ENCODE data around the gene PPFIA3. TPM values are rescaled to one million over a fixed set of nuclear protein-coding genes. Genes with fewer than 3 reads are reported as not detected.
"Not testable (repeated sequence)": the region's sequence is repeated elsewhere in the genome, so short reads cannot be mapped to it uniquely, and the experiment has no call there.

The PPFIA3 gene
- total RNA-seq, result 1 to 10 TPM; 3.6 to 4.6 TPM

DNA sequence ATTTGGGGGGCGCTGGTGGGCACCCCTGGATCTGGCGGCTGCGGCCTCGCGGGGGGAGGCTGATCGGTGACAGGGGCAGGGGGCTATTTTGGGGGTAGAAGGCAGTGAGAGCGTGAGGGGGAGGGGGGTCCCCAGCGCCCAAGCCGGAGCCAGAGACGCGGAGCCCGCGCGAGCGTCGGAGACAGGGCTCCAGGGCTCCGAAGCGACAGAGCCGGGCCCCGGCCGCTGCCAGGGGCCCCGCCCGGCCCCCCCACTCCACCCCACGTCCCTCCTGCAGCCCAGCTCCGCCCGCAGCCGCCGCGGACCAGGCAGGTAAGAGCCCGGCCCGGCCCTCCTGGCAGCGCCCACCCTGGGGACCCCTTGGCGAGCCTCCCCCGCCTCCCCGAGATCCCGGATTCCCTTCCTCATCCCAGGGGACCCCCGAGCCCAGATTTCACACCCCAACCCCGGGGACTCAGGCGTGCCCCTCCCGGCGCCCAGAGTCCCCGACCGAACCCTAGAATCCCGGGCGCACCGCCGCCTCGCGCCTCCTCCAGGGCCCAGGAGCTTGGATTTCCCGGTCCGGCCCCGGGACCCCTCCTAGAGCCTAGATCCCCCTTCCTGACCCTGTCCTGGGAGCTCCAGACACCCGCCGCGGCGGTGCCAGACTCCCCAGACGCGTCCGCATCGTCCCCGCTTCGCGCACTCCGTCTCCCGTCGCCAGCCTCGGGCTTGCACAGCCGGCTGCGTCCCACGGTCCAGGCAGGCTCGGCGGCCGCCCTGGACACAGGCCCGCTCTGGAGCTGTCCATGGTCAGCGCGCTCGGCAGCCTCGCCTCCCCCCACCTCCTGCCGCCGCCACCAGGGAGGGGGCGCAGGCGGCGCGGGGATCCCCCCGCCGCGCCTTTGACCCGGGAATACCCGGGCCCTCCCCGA is at the start of gene PPFIA3:
TSS of gene PPFIA3 (plus strand) at position 134 of the 914 bp plus-strand sequence. CDS start 8,330 bp downstream, outside the sequence.
- peaks cover 22% of the 10 kb centered on the region for H3K27me3 Mint-ChIP-seq
- no peak for DNase-seq
- no peaks in the 10 kb centered on the region for H3K9me3 Mint-ChIP-seq
- ATAC-seq (ENCODE audit: low read depth), result no peak
- peak within 1 kb of the TSS; percentile 87 for H3K27ac Mint-ChIP-seq
- peak within 1 kb of the TSS; percentile 86 for H3K4me3 Mint-ChIP-seq
- POLR2A ChIA-PET, result interaction anchor here (0.6 kb wide), 1 partner anchor 1646 kb away, joined by 3 read pairs; no protein-coding TSS in a partner anchor
- H3K36me3 Mint-ChIP-seq, result peaks cover 4% of the 10 kb centered on the region
- H3K4me1 Mint-ChIP-seq, result peaks cover 14% of the 10 kb centered on the region

DNA sequence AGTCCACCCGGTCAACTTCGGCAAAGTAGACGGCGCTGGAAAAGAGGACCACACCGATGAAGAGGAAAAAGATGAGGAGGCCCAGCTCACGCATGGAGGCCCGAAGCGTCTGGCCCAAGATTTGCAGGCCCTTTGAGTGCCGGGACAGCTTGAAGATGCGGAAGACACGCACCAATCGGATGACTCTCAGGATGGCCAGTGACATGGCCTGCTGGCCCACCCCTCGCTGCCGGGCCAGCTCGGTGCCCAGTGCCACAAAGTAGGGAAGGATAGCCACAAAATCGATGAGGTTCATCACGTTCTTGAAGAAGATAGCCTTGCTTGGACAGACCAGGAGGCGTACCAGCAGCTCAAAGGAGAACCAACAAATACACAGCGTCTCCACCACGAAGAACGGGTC is 48.9 kb upstream of the PPFIA3 start:
- Mint-ChIP-seq H3K4me1 (peaks cover 6% of the 10 kb centered on the region), H3K36me3 (peaks cover 2% of the 10 kb centered on the region), H3K9me3 (peaks cover 3% of the 10 kb centered on the region), H3K27me3 (peaks cover 76% of the 10 kb centered on the region), H3K4me3 (no peak overlapping the region), H3K27ac (no peak overlapping the region)
- POLR2A ChIA-PET, result interaction anchor here (1.2 kb wide), 1 partner anchor 10 kb away, joined by 3 read pairs; no protein-coding TSS in a partner anchor
- DNase-seq, result no peak
- ATAC-seq (ENCODE audit: low read depth), result no peak

DNA sequence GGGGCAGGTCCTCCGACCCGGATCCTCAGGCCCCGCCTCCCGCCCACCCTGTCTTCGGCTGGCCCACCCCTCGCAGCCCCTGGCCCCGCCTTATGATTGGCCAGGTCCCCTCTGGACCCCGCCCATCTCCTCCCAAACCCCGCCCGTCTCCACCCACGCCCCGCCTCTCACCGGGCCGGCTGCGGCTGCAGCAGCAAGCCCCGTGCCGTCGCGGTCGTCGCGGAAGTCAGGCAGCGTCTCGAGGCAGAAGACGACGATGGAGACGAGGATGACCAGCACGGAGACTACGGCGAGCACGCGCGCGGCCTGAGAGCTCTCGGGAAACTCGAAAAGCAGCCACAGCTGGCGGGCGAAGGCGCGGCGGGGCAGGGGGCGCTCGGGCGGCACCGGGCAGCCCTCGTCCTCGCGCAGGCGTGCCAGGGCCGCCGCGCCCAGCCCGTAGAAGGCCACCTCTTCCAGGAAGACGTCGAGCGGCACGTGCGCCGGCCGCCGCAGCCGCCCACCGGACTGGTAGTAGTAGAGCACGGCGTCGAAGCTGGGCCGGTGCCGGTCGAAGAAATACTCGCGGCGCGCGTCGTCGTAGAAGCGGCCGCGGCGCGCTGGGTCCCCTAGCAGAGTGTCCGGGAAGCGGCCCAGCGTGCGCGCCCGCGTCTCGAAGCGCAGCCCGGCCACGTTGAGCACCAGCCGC is 47.3 kb upstream of the PPFIA3 start:
- Mint-ChIP-seq H3K27me3 (peaks cover 63% of the 10 kb centered on the region), H3K27ac (no peak overlapping the region), H3K36me3 (peaks cover 2% of the 10 kb centered on the region), H3K4me3 (no peak overlapping the region), H3K9me3 (peaks cover 3% of the 10 kb centered on the region), H3K4me1 (peaks cover 6% of the 10 kb centered on the region)
- ATAC-seq (ENCODE audit: low read depth) (no peak), DNase-seq (no peak)
- POLR2A ChIA-PET, result no interaction called here

DNA sequence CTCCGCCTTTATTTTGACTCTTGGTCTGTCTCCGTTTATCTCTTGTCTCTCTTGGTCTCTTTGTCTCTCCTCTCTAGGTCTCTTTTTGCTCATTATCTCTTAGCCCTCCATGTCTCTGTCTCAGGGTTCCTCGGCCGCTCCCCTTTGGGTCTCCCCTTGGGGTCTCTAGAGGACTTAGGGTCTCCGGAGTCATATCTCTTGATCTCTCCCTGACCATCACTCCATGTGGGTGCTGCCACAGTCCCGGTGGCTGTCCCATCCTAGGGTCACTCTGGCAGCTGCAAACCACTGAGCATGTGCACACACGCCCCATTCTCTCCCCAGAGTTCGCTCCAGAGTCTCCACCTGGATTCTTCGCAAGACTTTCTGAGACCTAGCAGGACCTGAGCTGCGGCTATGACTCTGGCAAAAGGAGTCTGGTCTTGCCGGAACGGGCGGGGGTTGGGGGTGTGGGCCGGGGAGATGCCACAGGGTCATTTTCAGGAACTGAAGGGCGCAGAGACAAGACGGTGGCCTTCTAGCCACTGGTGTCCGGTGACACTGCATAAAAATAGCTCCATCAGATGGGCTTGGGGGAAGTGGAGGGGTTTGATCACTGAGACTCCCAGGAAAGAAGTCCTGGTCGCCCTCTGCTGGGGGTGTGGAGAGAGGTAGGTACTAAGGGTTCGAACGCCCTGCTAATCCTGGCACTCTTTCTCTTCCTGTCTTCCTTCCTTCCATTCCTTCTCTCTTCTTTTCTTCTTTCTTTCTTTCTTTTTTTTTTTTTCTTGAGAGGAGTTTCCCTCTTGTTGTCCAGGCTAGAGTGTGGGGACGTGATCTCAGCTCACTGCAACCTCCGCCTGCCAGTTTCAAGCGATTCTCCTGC is 45.6 kb upstream of the PPFIA3 start:
- peaks cover 3% of the 10 kb centered on the region for H3K9me3 Mint-ChIP-seq
- H3K27me3 Mint-ChIP-seq, result peaks cover 47% of the 10 kb centered on the region
- peak overlapping the region; percentile 1 for H3K27ac Mint-ChIP-seq
- peak overlapping the region; percentile 45 for H3K4me3 Mint-ChIP-seq
- H3K36me3 Mint-ChIP-seq, result peaks cover 2% of the 10 kb centered on the region
- POLR2A ChIA-PET, result interaction anchor here (0.7 kb wide), 1 partner anchor 77 kb away, joined by 4 read pairs; no protein-coding TSS in a partner anchor
- H3K4me1 Mint-ChIP-seq, result peaks cover 6% of the 10 kb centered on the region
- no peak for ATAC-seq (ENCODE audit: low read depth)
- DNase-seq, result no peak

DNA sequence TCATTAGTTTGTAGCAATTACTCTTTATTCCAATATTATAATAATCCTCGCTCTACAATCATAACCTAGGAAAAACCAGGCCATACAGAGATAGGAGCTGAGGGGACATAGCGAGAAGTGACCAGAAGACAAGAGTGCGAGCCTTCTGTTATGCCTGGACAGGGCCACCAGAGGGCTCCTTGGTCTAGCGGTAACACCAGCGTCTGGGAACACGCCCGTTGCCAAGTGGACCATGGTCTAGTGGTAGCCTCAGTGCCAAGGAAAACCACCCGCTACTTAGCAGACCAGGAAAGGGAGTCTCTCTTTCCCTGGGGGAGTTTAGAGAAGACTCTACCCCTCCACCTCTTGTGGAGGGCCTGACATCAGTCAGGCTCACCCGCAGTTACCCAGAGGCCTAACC is 44.5 kb upstream of the PPFIA3 start:
- peaks cover 37% of the 10 kb centered on the region for H3K27me3 Mint-ChIP-seq
- POLR2A ChIA-PET; H3K9me3 Mint-ChIP-seq; ATAC-seq (ENCODE audit: low read depth); H3K4me3 Mint-ChIP-seq; H3K36me3 Mint-ChIP-seq; H3K27ac Mint-ChIP-seq; H3K4me1 Mint-ChIP-seq; DNase-seq: not testable (repeated sequence)

DNA sequence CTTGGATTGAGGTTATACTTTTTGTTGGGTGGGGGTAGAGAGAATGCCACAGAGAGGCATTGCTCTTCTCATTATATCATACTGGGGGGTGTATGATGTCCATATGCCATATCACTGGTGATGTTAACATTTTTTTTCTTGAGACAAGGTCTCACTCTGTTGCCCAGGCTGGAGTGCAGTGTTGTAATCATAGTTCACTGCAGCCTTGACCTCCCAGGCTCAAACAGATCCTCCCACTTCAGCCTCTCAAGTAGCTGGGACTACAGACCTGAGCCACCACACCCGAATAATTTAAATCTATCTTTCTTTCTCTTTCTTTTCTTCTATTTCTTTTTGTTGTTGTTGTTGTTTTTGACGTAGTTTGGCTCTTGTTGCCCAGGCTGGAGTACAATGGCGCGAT is 39.0 kb upstream of the PPFIA3 start:
- Mint-ChIP-seq H3K4me1 (peaks cover 4% of the 10 kb centered on the region), H3K27ac (no peak overlapping the region), H3K4me3 (no peak overlapping the region), H3K36me3 (no peaks in the 10 kb centered on the region), H3K27me3 (peaks cover 4% of the 10 kb centered on the region), H3K9me3 (no peaks in the 10 kb centered on the region)
- DNase-seq, result no peak
- POLR2A ChIA-PET, result no interaction called here
- ATAC-seq (ENCODE audit: low read depth), result no peak

DNA sequence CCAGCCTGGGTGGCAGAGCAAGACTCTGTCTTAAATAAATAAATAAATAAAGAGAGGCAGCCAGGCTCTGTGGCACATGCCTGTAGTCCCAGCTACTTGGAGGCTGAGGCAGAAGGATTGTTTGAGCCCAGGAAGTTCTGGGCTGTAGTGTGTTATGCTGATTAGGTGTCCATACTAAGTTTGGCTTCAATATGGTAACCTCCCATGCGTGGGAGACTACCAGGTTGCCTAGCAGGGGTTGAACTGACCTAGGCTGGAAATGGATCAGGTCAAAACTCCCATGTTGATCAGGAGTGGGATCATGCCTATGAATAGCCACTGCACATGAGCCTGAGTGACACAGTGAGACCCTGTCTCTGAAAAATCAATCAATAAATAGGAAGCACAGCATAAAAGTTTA is 38.1 kb upstream of the PPFIA3 start:
- Mint-ChIP-seq H3K9me3 (no peaks in the 10 kb centered on the region), H3K36me3 (peaks cover under 1% of the 10 kb centered on the region), H3K4me3 (no peak overlapping the region), H3K27me3 (peaks cover 2% of the 10 kb centered on the region), H3K27ac (no peak overlapping the region), H3K4me1 (peaks cover 4% of the 10 kb centered on the region)
- DNase-seq (no peak), ATAC-seq (ENCODE audit: low read depth) (no peak)
- POLR2A ChIA-PET, result no interaction called here

DNA sequence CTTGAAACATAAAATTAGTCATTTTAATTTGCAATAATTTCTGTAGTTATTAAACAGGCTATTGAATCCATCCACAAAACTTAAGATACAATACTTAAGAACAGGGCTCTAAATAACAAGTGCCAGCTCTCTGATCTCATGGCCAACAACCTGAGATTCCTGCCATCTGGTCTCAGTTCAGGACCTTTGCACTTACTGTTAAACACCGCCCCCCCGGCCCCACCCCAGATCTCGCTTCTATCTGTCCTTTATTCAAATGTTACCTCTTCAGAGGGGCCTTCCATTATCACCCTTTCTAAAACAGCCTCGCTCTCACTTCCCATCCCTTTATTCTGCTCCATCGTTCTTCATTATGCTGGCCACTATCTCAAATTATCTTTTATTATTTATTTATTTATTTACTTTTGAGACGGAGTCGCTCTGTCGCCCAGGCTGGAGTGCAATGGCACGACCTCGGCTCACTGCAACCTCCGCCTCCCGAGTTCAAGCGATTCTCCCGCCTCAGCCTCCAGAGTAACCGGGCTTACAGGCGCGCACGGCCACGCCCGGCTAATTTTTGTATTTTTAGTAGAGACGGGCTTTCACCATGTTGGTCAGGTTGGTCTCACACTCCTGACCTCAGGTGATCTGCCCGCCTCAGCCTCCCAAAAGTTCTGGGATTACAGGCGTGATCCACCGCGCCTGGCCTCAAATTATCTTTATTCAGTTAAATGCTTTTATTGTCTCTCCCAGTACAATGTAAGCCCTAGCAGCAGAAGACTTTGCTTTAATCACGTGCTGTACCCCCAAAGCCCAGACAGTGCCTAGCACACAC is 34.9 kb upstream of the PPFIA3 start:
- peak overlapping the region; percentile 87 for H3K27ac Mint-ChIP-seq
- no peak for ATAC-seq (ENCODE audit: low read depth)
- no peak for DNase-seq
- POLR2A ChIA-PET, result no interaction called here
- no peaks in the 10 kb centered on the region for H3K9me3 Mint-ChIP-seq
- H3K4me3 Mint-ChIP-seq, result peak overlapping the region; percentile 96
- peaks cover 23% of the 10 kb centered on the region for H3K4me1 Mint-ChIP-seq
- peaks cover 11% of the 10 kb centered on the region for H3K36me3 Mint-ChIP-seq
- H3K27me3 Mint-ChIP-seq, result peaks cover 2% of the 10 kb centered on the region

DNA sequence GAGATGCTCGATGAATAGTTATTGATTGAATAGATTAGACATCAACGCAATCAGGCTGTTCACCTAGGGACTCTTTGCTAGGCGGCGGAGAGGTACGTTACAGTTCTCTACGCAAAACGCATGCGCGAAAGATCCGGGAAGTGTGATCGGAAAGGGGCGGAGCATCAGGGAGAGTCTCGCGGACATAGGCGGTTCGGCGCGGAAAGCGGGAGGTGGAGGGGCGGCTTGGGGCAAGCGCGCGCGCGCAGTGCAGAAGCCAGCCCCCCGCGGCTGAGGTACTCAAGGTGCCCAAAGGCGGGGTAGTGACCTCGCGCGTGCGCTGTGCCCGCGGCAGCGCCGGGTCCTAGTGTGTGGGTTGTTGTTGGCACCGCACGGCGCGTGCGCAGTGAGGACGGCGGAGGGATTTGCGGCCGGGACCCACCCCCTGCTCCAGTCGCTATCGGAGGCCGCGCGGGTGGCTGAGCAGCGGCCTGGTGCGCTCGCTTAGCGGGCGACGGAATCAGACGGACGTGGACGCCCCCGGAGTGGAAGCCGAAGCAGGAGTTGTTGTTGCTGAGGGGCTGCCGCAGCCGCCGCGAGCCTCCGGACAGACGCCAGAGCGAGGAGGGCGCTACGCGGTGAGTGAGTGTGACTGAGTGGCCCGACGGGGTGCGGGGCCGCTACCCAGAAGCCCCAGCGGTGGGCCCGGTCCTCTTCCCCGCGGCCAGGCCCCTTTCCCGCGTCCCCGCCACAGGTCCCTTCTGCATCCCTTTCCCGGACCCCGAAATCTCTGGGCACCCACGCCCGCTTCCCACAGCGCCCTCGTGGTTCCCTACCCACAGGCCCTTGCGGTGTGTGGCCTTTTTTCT is 34.1 kb upstream of the PPFIA3 start, which contains the start of gene SNRNP70:
TSS of gene SNRNP70 (plus strand) at position 432 of the 848 bp plus-strand sequence. CDS start 964 bp downstream, outside the sequence.
- H3K4me1 Mint-ChIP-seq, result peaks cover 25% of the 10 kb centered on the region
- H3K4me3 Mint-ChIP-seq, result peak within 1 kb of the TSS; percentile 96
- peak; percentile 98 for DNase-seq
- H3K36me3 Mint-ChIP-seq, result peaks cover 11% of the 10 kb centered on the region
- ATAC-seq (ENCODE audit: low read depth), result peak; percentile 96
- H3K27me3 Mint-ChIP-seq, result peaks cover 2% of the 10 kb centered on the region
- H3K27ac Mint-ChIP-seq, result peak within 1 kb of the TSS; percentile 87
- POLR2A ChIA-PET, result interaction anchor here (0.9 to 1.3 kb wide), 2 partner anchors 10 to 12 kb away, joined by 3 to 4 read pairs; no protein-coding TSS in a partner anchor
- H3K9me3 Mint-ChIP-seq, result no peaks in the 10 kb centered on the region

DNA sequence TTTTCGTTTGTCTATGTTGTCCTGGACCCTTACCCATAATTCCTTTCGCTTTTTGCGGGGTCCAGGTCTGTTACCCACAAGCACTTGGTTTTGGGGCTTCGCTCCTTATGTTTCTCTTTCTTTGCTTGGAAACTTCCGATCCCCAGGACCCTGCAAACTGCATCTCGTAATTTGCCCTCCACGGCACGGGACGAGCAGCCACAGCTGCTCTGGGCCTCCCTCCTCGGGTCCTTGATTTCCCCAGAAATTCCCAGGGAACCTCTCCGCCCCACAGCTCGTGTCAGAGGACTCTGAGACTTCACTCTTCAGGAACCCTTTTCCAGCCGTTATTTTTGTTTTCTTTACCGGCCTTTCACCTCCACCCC is 33.5 kb upstream of the PPFIA3 start:
- DNase-seq, result no peak
- peaks cover 2% of the 10 kb centered on the region for H3K27me3 Mint-ChIP-seq
- H3K9me3 Mint-ChIP-seq, result no peaks in the 10 kb centered on the region
- POLR2A ChIA-PET, result interaction anchor here (0.9 to 1.3 kb wide), 2 partner anchors 9 to 12 kb away, joined by 3 to 4 read pairs; no protein-coding TSS in a partner anchor
- H3K4me1 Mint-ChIP-seq, result peaks cover 26% of the 10 kb centered on the region
- peak overlapping the region; percentile 96 for H3K4me3 Mint-ChIP-seq
- peaks cover 11% of the 10 kb centered on the region for H3K36me3 Mint-ChIP-seq
- ATAC-seq (ENCODE audit: low read depth), result no peak
- H3K27ac Mint-ChIP-seq, result peak overlapping the region; percentile 87

DNA sequence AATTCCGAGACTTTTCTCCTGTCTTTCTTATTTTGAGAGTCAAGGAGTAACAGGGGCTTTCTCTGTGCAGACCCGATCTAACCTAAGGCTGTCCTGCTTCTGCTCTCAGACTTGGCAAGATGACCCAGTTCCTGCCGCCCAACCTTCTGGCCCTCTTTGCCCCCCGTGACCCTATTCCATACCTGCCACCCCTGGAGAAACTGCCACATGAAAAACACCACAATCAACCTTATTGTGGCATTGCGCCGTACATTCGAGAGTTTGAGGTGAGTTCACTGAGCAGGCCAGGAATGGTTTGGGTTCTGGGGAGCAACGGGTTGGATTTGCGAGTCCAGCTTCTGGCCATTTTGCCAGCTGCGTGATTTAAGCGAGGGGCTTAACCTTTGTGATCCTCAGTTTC is 33.0 kb upstream of the PPFIA3 start:
- DNase-seq (no peak), ATAC-seq (ENCODE audit: low read depth) (no peak)
- Mint-ChIP-seq H3K27me3 (peaks cover 2% of the 10 kb centered on the region), H3K9me3 (no peaks in the 10 kb centered on the region), H3K4me1 (peaks cover 26% of the 10 kb centered on the region), H3K4me3 (peak overlapping the region; percentile 96), H3K27ac (peak overlapping the region; percentile 87), H3K36me3 (peaks cover 12% of the 10 kb centered on the region)
- POLR2A ChIA-PET, result interaction anchor here (0.9 to 1.3 kb wide), 3 partner anchors 9 to 11 kb away, joined by 3 to 4 read pairs (median 4); no protein-coding TSS in a partner anchor

All from activated naive CD8-positive, alpha-beta T cell treated with anti-CD3 and anti-CD28 coated beads, Interleukin-2, amount 10 ng/mL, durations not matched to agents 7 days and 5 days (primary cell).